Stomach (tissue), 4 donors: Measurements from ENCODE around the gene ALK.

Experiments used
- EP300 ChIP-seq: sonication (generic); formaldehyde crosslinking; IDR thresholded peaks from one replicate; pipeline ENCODE4 v1.6.1; 2017; ENCODE audit warnings: antibody characterized with exemption
- POLR2A ChIP-seq, 4 donors: fragments of 450-650 bp; IDR thresholded peaks; one replicate each; pipeline ENCODE4 v1.6.1; 2016; ENCODE audit warnings: antibody characterized with exemption in 4 of 4, control low read depth in 2 of 4, mild to moderate bottlenecking in 1 of 4, moderate library complexity in 1 of 4
- POLR2AphosphoS5 ChIP-seq, 3 donors: sonication (generic); formaldehyde crosslinking; IDR thresholded peaks; one replicate each; pipeline ENCODE4 v1.6.1; 2016; ENCODE audit warnings: antibody characterized with exemption in 3 of 3
- TF ChIP-seq, protein P1 (sequence below), 7 experiments: fragments of 450-650 bp in 4 of 7; fragments of 200-600 bp in 3 of 7; sonication (generic) in 3 of 7; IDR thresholded peaks; one replicate each; pipeline ENCODE4 v1.5.1; 2016 to 2019; ENCODE audit warnings: antibody characterized with exemption in 7 of 7, control low read depth in 2 of 7, mild to moderate bottlenecking in 1 of 7

DNA sequence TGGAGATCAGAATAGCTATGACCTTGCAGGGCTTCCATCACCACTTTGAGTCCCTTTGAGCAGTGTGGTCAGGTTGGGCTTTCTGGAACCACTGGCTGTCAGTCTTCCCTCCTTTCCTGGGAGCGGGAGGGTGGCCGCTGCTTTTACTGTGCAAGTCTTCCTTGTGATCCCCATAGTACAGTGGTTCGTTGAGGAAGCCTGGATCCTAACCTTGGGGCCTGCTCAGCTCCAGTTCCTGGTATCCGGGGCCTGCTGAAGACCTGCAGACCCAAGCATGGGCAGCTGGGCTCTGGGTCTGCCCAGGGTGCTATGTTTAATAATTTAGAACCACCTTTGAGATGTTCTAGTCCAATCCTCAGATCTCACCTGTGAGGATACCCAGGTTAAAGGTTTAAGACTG is 702.0 kb downstream of the ALK start:
- TF ChIP-seq, protein P1, sequence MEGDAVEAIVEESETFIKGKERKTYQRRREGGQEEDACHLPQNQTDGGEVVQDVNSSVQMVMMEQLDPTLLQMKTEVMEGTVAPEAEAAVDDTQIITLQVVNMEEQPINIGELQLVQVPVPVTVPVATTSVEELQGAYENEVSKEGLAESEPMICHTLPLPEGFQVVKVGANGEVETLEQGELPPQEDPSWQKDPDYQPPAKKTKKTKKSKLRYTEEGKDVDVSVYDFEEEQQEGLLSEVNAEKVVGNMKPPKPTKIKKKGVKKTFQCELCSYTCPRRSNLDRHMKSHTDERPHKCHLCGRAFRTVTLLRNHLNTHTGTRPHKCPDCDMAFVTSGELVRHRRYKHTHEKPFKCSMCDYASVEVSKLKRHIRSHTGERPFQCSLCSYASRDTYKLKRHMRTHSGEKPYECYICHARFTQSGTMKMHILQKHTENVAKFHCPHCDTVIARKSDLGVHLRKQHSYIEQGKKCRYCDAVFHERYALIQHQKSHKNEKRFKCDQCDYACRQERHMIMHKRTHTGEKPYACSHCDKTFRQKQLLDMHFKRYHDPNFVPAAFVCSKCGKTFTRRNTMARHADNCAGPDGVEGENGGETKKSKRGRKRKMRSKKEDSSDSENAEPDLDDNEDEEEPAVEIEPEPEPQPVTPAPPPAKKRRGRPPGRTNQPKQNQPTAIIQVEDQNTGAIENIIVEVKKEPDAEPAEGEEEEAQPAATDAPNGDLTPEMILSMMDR (IDR thresholded peaks at IDR 0.05), result no peak
- TF ChIP-seq EP300, result no peak
- TF ChIP-seq POLR2AphosphoS5 (IDR thresholded peaks at IDR 0.05), result no peak
- no peak for TF ChIP-seq POLR2A (IDR thresholded peaks at IDR 0.05)
